Measurements from ENCODE around the gene ZSCAN9. TPM values are rescaled to one million over a fixed set of nuclear protein-coding genes. Genes with fewer than 3 reads are reported as not detected.

Gene ZSCAN9
- total and polyA plus RNA-seq, 2 of the 13 experiments (the other 11 are each of a cell fraction or from before 2014, with no cell fraction given), result 14.6 to 17.8 TPM

DNA sequence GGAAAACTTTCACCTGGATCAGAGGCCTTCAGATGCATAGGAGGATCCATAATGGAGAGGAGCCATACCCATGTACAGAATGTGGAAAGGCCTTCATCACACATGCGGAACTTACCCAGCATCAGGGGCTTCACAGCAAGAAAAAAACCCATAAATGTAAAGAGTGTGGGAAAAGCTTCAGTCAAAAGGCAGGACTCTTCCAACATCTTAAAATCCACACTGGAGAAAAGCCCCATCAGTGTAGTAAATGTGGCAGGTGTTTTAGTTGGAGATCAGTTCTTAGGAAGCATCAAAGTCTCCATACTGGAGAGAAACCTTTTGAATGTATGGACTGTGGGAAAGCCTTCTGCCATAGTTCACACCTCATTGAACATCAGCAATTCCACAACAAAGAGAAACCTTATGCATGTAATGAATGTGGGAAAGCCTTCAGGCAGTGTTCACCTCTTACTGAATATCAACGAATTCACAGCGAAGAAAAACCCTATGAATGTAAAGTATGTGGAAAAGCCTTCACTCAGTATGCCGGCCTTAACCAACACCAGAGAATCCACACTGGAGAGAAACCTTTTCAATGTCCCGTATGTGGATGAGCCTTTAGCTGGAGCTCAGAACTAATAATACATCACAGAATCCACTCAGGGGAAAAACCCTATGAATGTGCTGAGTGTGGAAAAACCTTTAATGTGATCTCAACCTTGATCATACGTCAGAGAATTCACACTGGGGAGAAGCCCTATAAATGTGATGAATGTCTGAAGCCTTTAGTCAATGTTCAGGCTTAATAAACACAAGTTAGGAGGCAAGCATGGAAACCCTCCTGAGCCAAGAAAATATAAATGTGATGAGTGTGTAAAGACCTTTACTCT, 36.7 kb upstream of the ZSCAN9 start (continued):
- TF ChIP-seq, protein P1, sequence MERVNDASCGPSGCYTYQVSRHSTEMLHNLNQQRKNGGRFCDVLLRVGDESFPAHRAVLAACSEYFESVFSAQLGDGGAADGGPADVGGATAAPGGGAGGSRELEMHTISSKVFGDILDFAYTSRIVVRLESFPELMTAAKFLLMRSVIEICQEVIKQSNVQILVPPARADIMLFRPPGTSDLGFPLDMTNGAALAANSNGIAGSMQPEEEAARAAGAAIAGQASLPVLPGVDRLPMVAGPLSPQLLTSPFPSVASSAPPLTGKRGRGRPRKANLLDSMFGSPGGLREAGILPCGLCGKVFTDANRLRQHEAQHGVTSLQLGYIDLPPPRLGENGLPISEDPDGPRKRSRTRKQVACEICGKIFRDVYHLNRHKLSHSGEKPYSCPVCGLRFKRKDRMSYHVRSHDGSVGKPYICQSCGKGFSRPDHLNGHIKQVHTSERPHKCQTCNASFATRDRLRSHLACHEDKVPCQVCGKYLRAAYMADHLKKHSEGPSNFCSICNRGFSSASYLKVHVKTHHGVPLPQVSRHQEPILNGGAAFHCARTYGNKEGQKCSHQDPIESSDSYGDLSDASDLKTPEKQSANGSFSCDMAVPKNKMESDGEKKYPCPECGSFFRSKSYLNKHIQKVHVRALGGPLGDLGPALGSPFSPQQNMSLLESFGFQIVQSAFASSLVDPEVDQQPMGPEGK (CRISPR knock-in tag; IDR thresholded peaks at IDR 0.05), result no peak
- TF ChIP-seq ZNF816 (CRISPR knock-in tag; IDR thresholded peaks at IDR 0.05; ENCODE audit: borderline replicate concordance) (no peak), MAFK (conservative IDR thresholded peaks at IDR 0.05 in 1 of 2, IDR thresholded peaks at IDR 0.05 in 1 of 2; ENCODE audit: low read length in 2 of 2) (peak; percentile 33 to 65), ISX (CRISPR knock-in tag; conservative IDR thresholded peaks at IDR 0.05) (no peak), ZNF484 (CRISPR knock-in tag; IDR thresholded peaks at IDR 0.05; ENCODE audit: borderline replicate concordance, low read depth) (no peak), ZNF782 (CRISPR knock-in tag; IDR thresholded peaks at IDR 0.05; ENCODE audit: borderline replicate concordance) (no peak), EZH2 (conservative IDR thresholded peaks at IDR 0.05; ENCODE audit: low read depth, low read length) (peak; percentile 6; the same call in 1 of the 2 replicates)
- TF ChIP-seq, protein P2, sequence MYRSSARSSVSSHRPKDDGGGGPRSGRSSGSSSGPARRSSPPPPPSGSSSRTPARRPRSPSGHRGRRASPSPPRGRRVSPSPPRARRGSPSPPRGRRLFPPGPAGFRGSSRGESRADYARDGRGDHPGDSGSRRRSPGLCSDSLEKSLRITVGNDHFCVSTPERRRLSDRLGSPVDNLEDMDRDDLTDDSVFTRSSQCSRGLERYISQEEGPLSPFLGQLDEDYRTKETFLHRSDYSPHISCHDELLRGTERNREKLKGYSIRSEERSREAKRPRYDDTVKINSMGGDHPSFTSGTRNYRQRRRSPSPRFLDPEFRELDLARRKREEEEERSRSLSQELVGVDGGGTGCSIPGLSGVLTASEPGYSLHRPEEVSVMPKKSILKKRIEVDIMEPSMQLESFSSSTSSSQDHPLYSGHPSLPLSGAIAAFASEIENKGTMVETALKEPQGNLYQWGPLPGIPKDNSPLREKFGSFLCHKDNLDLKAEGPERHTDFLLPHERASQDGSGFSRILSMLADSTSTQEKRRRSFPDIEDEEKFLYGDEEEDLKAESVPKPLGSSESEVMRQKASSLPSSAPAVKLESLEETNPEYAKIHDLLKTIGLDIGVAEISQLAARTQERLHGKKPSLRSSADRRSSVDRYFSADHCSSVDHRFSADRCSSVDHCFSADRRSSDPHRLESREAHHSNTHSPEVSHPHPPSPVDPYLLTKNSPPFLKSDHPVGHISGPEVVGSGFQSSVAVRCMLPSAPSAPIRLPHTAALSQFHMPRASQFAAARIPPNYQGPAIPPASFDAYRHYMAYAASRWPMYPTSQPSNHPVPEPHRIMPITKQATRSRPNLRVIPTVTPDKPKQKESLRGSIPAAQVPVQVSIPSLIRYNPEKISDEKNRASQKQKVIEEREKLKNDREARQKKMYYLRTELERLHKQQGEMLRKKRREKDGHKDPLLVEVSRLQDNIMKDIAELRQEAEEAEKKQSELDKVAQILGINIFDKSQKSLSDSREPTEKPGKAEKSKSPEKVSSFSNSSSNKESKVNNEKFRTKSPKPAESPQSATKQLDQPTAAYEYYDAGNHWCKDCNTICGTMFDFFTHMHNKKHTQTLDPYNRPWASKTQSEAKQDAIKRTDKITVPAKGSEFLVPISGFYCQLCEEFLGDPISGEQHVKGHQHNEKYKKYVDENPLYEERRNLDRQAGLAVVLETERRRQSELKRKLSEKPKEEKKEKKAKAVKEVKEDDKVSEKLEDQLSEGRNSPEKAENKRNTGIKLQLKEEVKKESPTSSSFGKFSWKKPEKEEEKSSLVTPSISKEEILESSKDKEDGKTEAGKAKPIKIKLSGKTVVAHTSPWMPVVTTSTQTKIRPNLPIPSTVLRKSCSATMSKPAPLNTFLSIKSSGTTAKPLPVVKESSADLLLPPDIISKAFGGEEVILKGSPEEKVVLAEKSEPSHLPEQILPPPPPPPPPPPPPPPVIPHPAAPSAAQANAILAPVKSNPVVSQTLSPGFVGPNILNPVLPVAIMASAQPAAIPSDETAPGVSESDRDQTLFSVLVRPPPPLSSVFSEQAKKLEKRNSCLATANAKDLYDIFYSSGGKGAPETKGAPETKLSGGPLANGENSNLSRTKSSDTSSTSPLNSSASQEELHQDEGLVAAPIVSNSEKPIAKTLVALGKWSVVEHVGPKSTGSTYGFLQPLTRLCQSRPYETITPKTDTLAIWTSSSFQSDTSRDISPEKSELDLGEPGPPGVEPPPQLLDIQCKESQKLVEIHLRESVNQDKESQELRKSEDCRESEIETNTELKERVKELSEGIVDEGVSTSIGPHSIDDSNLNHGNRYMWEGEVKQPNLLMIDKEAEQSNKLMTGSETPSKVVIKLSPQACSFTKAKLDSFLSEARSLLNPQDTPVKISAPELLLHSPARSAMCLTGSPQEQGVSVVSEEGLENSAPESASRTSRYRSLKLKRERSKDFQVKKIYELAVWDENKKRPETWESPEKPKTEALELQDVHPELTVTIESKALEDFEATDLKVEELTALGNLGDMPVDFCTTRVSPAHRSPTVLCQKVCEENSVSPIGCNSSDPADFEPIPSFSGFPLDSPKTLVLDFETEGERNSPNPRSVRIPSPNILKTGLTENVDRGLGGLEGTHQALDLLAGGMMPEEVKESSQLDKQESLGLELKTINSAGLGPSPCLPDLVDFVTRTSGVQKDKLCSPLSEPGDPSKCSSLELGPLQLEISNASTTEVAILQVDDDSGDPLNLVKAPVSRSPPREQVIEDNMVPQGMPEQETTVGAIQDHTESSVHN (CRISPR knock-in tag; IDR thresholded peaks at IDR 0.05), result no peak
